VCaP (cell line): Measurements from ENCODE around the gene CTXND1.

ENCODE experiments used
- H3K27ac ChIP-seq: fragments of 450-650 bp; 2 replicates; pipeline ENCODE4 v1.5.1; 2017
- CTCF ChIP-seq: fragments of 450-650 bp; conservative IDR thresholded peaks from 2 replicates; pipeline ENCODE4 v1.5.1; 2017; ENCODE audit warnings: mild to moderate bottlenecking, moderate library complexity

The CTXND1 gene

GRCh38 chr15:80175436-80175835, 76.6 kb downstream of the CTXND1 start:
- no peak for TF ChIP-seq CTCF
- peak overlapping the region; percentile 69; the same call in 1 of the 2 replicates for H3K27ac ChIP-seq

- no peak overlapping the region; the same call in 1 of the 2 replicates for H3K27ac ChIP-seq
- no peak for TF ChIP-seq CTCF
Observed at GRCh38 chr15:80174017-80174746, 77.8 kb downstream of the CTXND1 start.

- no peak overlapping the region; the same call in 1 of the 2 replicates for H3K27ac ChIP-seq
Observed at GRCh38 chr15:80173022-80173759, 78.8 kb downstream of the CTXND1 start.

GRCh38 chr15:80172401-80172800, 79.6 kb downstream of the CTXND1 start:
- H3K27ac ChIP-seq: no peak overlapping the region
- TF ChIP-seq CTCF: no peak

More at GRCh38 chr15:80173022-80173759, 78.8 kb downstream of the CTXND1 start:
- peak; percentile 92 for TF ChIP-seq CTCF

DNA sequence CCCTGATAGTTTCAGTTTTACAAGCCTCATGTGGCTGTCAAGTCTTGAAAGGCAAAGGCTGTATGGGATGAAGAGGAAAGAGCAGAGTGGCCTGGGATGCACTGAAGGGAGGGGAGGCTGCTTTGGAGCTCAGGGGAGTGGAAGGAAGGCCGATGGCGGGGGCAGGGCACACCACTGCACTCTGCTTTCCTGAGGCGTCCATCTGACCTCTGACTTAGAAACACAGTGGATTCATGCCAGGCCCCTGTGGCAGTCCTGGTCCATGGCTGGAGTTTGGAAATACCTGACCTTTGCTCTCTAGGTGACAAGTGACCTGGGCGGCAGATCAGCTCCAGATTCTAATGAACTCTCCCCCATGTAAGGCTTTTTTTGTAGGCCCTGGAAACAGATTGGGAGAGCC, 80.2 kb downstream of the CTXND1 start:
- TF ChIP-seq CTCF: no peak
- no peak overlapping the region for H3K27ac ChIP-seq

DNA sequence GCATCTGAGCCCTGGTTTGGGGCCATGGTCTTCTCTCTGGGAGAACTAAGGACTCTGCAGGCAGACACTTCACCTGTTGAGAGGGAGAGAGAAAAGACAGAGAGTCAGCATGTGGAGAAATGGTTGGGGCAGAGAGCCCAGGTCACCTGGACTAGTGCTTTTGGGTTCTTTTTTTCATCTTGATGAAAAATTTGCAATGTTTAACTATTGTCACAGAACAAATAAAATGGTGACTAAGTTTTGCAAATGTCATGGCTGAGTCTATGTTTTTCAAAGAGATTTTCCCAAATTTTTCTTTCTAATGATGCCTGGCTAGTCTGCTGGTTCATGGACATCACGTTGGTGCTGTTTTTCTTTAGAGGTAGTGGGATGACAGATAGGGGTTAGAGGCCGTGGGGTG, 81.4 kb downstream of the CTXND1 start:
- no peak overlapping the region for H3K27ac ChIP-seq
- no peak for TF ChIP-seq CTCF

- no peak for TF ChIP-seq CTCF
- no peak overlapping the region for H3K27ac ChIP-seq
Observed at GRCh38 chr15:80169768-80170357, 82.2 kb downstream of the CTXND1 start.
